ENCODE measurements around the gene ARL15. TPM values are rescaled to one million over a fixed set of nuclear protein-coding genes. Genes with fewer than 3 reads are reported as not detected.

ARL15 gene
- total and polyA plus RNA-seq, 2 donors (not counting 3 experiments of a cell fraction or from before 2014, with no cell fraction given) = 11.9 to 24.4 TPM

DNA sequence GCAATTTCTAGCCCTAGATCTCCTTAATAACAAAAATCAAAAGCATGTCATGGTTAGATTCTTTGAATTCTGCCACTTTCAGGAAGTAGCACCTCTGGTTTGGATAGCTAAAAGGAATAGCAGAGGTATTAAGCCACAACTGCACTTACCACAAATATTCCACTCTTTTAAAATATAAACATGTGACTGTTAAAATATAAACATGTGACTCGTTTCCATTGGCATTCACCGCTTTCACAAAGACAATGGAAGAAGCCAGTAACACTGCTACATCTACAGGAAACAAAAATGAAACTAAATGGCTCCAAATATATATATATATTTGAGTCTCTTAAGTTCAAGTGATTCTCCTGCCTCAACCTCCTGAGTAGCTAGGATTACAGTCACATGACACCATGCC lies 222.9 kb downstream of the ARL15 start:
- dilution Hi-C loops (cut with MboI; ENCODE audit: extremely low pct_ligation_motif_present, low sequenced_read_pairs) (no loop called here), intact Hi-C loops (cut with micrococcal nuclease) (no loop called here)
- Histone ChIP-seq H3K4me2 (ENCODE audit: insufficient read depth, low read length) (peak overlapping the region; percentile 39), H3K36me3 (ENCODE audit: control insufficient read depth in 2 of 2, extremely low read depth in 1 of 2, insufficient read depth in 2 of 2, low read length in 2 of 2) (no peaks in the 10 kb centered on the region), H3K27me3 (ENCODE audit: control insufficient read depth in 2 of 2, insufficient read depth in 2 of 2, low read length in 2 of 2) (no peaks in the 10 kb centered on the region), H3K9ac (replicated peaks; ENCODE audit: extremely low read depth, insufficient read depth, low read length) (no peak overlapping the region), H2AFZ (ENCODE audit: low read depth, low read length) (no peak overlapping the region), H3K27ac (ENCODE audit: insufficient read depth, low read depth, low read length) (peak overlapping the region; percentile 65), H3K4me1 (ENCODE audit: control insufficient read depth, extremely low read depth, insufficient read depth, low read length) (peaks cover 22% of the 10 kb centered on the region), H3K4me3 (replicated peaks in 1 of 3; ENCODE audit: insufficient read depth in 1 of 3, low read depth in 1 of 3, low read length in 3 of 3) (no peak overlapping the region), H4K20me1 (replicated peaks; ENCODE audit: control insufficient read depth, extremely low read depth, insufficient read depth, low read length) (no peaks in the 10 kb centered on the region), H3K9me1 (replicated peaks; ENCODE audit: control insufficient read depth, extremely low read depth, insufficient read depth, low read length) (peaks cover 2% of the 10 kb centered on the region), H3K9me3 (replicated peaks; ENCODE audit: control insufficient read depth, insufficient read depth, low read length) (no peaks in the 10 kb centered on the region), H3K79me2 (ENCODE audit: control insufficient read depth, insufficient read depth, low read length) (no peaks in the 10 kb centered on the region)
- TF ChIP-seq GATA2 (IDR thresholded peaks at IDR 0.05; ENCODE audit: insufficient read depth, insufficient read length, low read depth, low read length) (no peak), MAX (IDR thresholded peaks at IDR 0.05; ENCODE audit: insufficient read depth, insufficient read length) (no peak), JUN (IDR thresholded peaks at IDR 0.05; ENCODE audit: borderline replicate concordance, insufficient read depth, insufficient read length, low read depth) (no peak), POLR2A (IDR thresholded peaks at IDR 0.05; ENCODE audit: low read depth, low read length) (no peak), MYC (IDR thresholded peaks at IDR 0.05; ENCODE audit: low read depth, low read length) (no peak), FOS (IDR thresholded peaks at IDR 0.05; ENCODE audit: borderline replicate concordance, insufficient read depth, low read length) (no peak), POLR2AphosphoS5 (IDR thresholded peaks at IDR 0.05; ENCODE audit: insufficient read depth, low read depth, low read length) (no peak), EZH2 (IDR thresholded peaks at IDR 0.05; ENCODE audit: borderline replicate concordance, low read depth, low read length, severe bottlenecking) (no peak)
- TF ChIP-seq, protein P1, sequence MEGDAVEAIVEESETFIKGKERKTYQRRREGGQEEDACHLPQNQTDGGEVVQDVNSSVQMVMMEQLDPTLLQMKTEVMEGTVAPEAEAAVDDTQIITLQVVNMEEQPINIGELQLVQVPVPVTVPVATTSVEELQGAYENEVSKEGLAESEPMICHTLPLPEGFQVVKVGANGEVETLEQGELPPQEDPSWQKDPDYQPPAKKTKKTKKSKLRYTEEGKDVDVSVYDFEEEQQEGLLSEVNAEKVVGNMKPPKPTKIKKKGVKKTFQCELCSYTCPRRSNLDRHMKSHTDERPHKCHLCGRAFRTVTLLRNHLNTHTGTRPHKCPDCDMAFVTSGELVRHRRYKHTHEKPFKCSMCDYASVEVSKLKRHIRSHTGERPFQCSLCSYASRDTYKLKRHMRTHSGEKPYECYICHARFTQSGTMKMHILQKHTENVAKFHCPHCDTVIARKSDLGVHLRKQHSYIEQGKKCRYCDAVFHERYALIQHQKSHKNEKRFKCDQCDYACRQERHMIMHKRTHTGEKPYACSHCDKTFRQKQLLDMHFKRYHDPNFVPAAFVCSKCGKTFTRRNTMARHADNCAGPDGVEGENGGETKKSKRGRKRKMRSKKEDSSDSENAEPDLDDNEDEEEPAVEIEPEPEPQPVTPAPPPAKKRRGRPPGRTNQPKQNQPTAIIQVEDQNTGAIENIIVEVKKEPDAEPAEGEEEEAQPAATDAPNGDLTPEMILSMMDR (IDR thresholded peaks at IDR 0.05; ENCODE audit: extremely low read depth in 1 of 2, insufficient read depth in 1 of 2, low read depth in 1 of 2, low read length in 2 of 2) = no peak
- FAIRE-seq (no peak), DNase-seq (ENCODE audit: low read depth, low spot score) (peak; percentile 50)
- ChIA-PET POLR2A (no interaction called here), CTCF (interaction anchor here (0.6 to 1.0 kb wide), 2 partner anchors 14 to 657 kb away, joined by 3 read pairs; no protein-coding TSS in a partner anchor)
- BruUV-seq (replicated peaks) = no TSS peak

Measured in endothelial cell of umbilical vein (primary cell).